ENCODE data around the gene NUDT14. TPM values are rescaled to one million over a fixed set of nuclear protein-coding genes. Genes with fewer than 3 reads are reported as not detected.

The NUDT14 gene
- total RNA-seq, 1 experiment from 2014 or later = 26.1 TPM

DNA sequence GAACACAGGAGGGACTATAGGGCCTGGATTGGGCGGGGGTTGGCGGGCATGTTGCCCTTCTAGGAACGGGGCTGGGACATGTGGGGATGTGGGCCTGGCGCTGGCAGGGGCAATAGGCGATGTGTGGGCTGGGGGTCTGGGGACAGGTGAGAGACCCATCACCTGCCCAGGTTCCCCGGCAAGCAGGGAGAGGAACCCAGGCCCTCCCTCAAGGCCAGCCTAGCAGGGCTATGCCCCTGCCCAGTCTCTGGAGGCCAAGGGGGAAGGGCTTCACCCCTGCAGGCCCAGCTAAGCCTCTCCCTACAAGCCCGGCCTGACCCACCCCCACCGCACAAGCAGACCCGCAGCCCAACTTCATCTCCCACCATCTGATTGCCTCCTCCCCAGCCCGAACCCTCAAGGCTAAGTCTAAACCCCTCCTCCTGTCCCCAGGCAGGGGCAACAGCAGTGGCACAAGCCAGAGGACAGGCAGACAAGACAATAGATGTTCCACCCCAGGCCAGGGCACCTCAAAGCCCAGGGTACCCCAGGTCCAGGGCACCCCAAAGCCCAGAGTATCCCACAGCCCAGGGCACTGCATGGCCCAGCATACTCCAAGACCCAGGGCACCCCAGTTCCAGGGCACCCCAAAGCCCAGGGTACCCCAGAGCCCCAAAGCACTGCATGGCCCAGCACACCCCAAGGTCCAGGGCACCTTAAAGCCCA is 19.0 kb downstream of the NUDT14 start:
- Mint-ChIP-seq H3K9me3 (ENCODE audit: unreplicated experiment) (no peaks in the 10 kb centered on the region), H3K4me1 (ENCODE audit: insufficient read depth, unreplicated experiment) (peaks cover 12% of the 10 kb centered on the region), H3K27ac (ENCODE audit: low read depth, unreplicated experiment) (no peak overlapping the region), H3K4me3 (ENCODE audit: unreplicated experiment) (no peak overlapping the region), H3K36me3 (ENCODE audit: insufficient read depth, unreplicated experiment) (no peaks in the 10 kb centered on the region), H3K27me3 (ENCODE audit: insufficient read depth, unreplicated experiment) (no peaks in the 10 kb centered on the region)
- DNase-seq (ENCODE audit: unreplicated experiment) = no peak
- ChIA-PET POLR2A (no interaction called here), CTCF (no interaction called here)
- intact Hi-C loops (cut with micrococcal nuclease) = no loop called here
- BruUV-seq (replicated peaks) = no TSS peak
- TF ChIP-seq, protein P1, sequence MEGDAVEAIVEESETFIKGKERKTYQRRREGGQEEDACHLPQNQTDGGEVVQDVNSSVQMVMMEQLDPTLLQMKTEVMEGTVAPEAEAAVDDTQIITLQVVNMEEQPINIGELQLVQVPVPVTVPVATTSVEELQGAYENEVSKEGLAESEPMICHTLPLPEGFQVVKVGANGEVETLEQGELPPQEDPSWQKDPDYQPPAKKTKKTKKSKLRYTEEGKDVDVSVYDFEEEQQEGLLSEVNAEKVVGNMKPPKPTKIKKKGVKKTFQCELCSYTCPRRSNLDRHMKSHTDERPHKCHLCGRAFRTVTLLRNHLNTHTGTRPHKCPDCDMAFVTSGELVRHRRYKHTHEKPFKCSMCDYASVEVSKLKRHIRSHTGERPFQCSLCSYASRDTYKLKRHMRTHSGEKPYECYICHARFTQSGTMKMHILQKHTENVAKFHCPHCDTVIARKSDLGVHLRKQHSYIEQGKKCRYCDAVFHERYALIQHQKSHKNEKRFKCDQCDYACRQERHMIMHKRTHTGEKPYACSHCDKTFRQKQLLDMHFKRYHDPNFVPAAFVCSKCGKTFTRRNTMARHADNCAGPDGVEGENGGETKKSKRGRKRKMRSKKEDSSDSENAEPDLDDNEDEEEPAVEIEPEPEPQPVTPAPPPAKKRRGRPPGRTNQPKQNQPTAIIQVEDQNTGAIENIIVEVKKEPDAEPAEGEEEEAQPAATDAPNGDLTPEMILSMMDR (IDR thresholded peaks at IDR 0.05; ENCODE audit: unreplicated experiment) = no peak

DNA sequence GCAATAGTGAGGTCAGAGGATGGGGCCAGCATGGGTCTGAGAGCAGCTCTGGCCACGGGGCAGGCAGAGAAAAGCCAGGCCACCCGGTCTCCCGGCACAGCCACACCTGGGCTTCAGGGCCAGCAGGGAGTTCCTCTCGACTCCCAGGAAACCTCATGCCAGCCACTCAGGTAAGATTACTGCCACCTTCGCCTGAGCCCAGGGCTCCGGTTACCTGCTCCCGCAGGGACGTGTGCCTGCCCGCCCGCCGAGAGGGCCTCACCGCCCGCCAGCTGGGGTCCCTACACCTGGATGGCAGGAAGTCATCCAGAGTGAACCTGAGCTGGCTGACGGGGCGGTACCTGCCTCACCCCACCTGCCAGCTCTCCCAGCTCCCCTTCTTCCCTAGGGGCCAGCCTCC is 19.8 kb downstream of the NUDT14 start:
- BruUV-seq (replicated peaks) = no TSS peak
- Mint-ChIP-seq H3K9me3 (ENCODE audit: unreplicated experiment) (no peaks in the 10 kb centered on the region), H3K27me3 (ENCODE audit: insufficient read depth, unreplicated experiment) (no peaks in the 10 kb centered on the region), H3K36me3 (ENCODE audit: insufficient read depth, unreplicated experiment) (no peaks in the 10 kb centered on the region), H3K4me3 (ENCODE audit: unreplicated experiment) (no peak overlapping the region), H3K27ac (ENCODE audit: low read depth, unreplicated experiment) (no peak overlapping the region), H3K4me1 (ENCODE audit: insufficient read depth, unreplicated experiment) (peaks cover 6% of the 10 kb centered on the region)
- no peak for DNase-seq (ENCODE audit: unreplicated experiment)
- ChIA-PET CTCF (interaction anchor here (0.6 kb wide), 1 partner anchor 54 kb away, joined by 3 read pairs; no protein-coding TSS in a partner anchor), POLR2A (no interaction called here)
- TF ChIP-seq, protein P1 (IDR thresholded peaks at IDR 0.05; ENCODE audit: unreplicated experiment) = no peak
- intact Hi-C loops (cut with micrococcal nuclease) = no loop called here

DNA sequence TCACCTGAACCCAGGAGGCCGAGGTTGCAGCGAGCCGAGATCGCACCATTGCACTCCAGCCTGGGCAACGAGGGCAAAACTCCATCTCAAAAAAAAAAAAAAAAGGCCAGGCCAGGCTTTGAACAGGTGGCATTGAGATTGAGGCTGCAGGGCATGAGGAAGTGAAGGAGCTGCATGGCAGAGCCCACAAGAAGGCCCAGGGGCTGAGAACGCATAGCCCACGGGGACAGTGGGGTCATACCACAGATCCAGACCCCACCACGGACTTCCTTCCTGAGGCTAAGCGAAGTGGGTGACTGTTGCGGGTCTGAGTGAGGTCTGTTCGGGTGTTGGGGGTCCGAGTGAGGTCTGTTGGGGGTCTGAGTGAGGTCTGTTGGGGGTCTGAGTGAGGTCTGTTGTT is 20.3 kb downstream of the NUDT14 start:
- Mint-ChIP-seq H3K27me3 (ENCODE audit: insufficient read depth, unreplicated experiment) (no peaks in the 10 kb centered on the region), H3K4me3 (ENCODE audit: unreplicated experiment) (no peak overlapping the region), H3K27ac (ENCODE audit: low read depth, unreplicated experiment) (no peak overlapping the region), H3K4me1 (ENCODE audit: insufficient read depth, unreplicated experiment) (peaks cover 4% of the 10 kb centered on the region), H3K9me3 (ENCODE audit: unreplicated experiment) (no peaks in the 10 kb centered on the region), H3K36me3 (ENCODE audit: insufficient read depth, unreplicated experiment) (no peaks in the 10 kb centered on the region)
- POLR2A ChIA-PET = no interaction called here
- TF ChIP-seq, protein P1 (IDR thresholded peaks at IDR 0.05; ENCODE audit: unreplicated experiment) = no peak
- no peak for DNase-seq (ENCODE audit: unreplicated experiment)
- no TSS peak for BruUV-seq (replicated peaks)
- CTCF ChIA-PET = interaction anchor here (0.6 kb wide), 1 partner anchor 53 kb away, joined by 3 read pairs; no protein-coding TSS in a partner anchor
- intact Hi-C loops (cut with micrococcal nuclease) = no loop called here

DNA sequence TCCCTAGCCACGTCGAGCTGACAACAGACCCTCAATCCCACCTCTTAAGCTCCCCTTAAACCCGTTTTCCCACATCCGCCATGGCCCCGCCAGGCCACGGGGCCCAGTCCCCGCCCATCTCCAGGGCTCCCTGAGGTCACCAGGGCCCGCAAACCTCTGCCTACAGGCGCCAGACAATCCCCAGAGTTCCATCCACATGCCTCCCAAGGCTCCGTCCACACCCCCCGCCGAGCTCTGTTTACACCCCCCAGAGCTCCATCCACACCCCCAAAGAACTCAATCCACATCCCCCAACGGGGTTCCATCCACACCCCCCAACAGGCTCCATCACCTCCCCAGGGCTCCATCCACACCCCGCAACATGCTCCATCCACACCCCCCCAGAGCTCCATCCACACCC is 21.8 kb downstream of the NUDT14 start:
- Mint-ChIP-seq H3K4me3 (ENCODE audit: unreplicated experiment) (no peak overlapping the region), H3K27me3 (ENCODE audit: insufficient read depth, unreplicated experiment) (no peaks in the 10 kb centered on the region), H3K4me1 (ENCODE audit: insufficient read depth, unreplicated experiment) (no peaks in the 10 kb centered on the region), H3K36me3 (ENCODE audit: insufficient read depth, unreplicated experiment) (no peaks in the 10 kb centered on the region), H3K27ac (ENCODE audit: low read depth, unreplicated experiment) (no peak overlapping the region), H3K9me3 (ENCODE audit: unreplicated experiment) (no peaks in the 10 kb centered on the region)
- no TSS peak for BruUV-seq (replicated peaks)
- DNase-seq (ENCODE audit: unreplicated experiment) = no peak
- intact Hi-C loops (cut with micrococcal nuclease) = no loop called here
- ChIA-PET CTCF (interaction anchor here (1.1 kb wide), 1 partner anchor 68 kb away, joined by 5 read pairs; no protein-coding TSS in a partner anchor), POLR2A (interaction anchor here (1.0 kb wide), 1 partner anchor 67 kb away, joined by 3 read pairs; no protein-coding TSS in a partner anchor)
- TF ChIP-seq, protein P1 (IDR thresholded peaks at IDR 0.05; ENCODE audit: unreplicated experiment) = no peak
